Right atrium auricular region (tissue), 2 donors: Measurements from ENCODE around the gene METRN. TPM values are rescaled to one million over a fixed set of nuclear protein-coding genes. Genes with fewer than 3 reads are reported as not detected.

ENCODE experiments used
- DNase-seq: peaks from one replicate; pipeline ENCODE4 v3.0.0-alpha.2; 2019; ENCODE audit warnings: low spot score
- H3K27ac ChIP-seq, 2 donors: fragments of 200-600 bp; sonication (generic); 1 replicate in 1 of 2; 2 replicates in 1 of 2; pipeline ENCODE4 v1.5.1; 2016 to 2019
- H3K27me3 ChIP-seq, 2 donors: fragments of 200-600 bp; sonication (generic); one replicate each; pipeline versions ENCODE4 v1.5.1 to v1.6.0; 2017 to 2019
- H3K36me3 ChIP-seq: fragments of 200-600 bp; sonication (generic); one replicate; pipeline ENCODE4 v1.5.1; 2016
- H3K4me1 ChIP-seq, 2 donors: fragments of 200-600 bp; sonication (generic); one replicate each; pipeline versions ENCODE4 v1.5.1 to v1.6.0; 2017 to 2019
- H3K4me3 ChIP-seq, 2 donors: fragments of 200-600 bp; sonication (generic); 1 replicate in 1 of 2; 2 replicates in 1 of 2; pipeline ENCODE4 v1.5.1; 2017 to 2019; ENCODE audit warnings: mild to moderate bottlenecking in 1 of 2, moderate library complexity in 1 of 2
- H3K9me3 ChIP-seq, 2 donors: fragments of 200-600 bp; sonication (generic); one replicate each; pipeline ENCODE4 v1.5.1; 2019
- total RNA-seq, 2 donors: library from RNA; depleted of rRNA; stranded (reverse); fragments of >200 nt; gene quantifications; one replicate each; pipeline ENCODE4 v1.1.0, GENCODE V29; 2016
- TF ChIP-seq, protein P1 (sequence below), 2 donors: fragments of 200-600 bp; sonication (generic); IDR thresholded peaks; one replicate each; pipeline ENCODE4 v1.5.1; 2019; ENCODE audit warnings: antibody characterized with exemption in 2 of 2

METRN gene
- total RNA-seq, 2 donors from 2014 or later = 58.9 to 61.3 TPM

DNA sequence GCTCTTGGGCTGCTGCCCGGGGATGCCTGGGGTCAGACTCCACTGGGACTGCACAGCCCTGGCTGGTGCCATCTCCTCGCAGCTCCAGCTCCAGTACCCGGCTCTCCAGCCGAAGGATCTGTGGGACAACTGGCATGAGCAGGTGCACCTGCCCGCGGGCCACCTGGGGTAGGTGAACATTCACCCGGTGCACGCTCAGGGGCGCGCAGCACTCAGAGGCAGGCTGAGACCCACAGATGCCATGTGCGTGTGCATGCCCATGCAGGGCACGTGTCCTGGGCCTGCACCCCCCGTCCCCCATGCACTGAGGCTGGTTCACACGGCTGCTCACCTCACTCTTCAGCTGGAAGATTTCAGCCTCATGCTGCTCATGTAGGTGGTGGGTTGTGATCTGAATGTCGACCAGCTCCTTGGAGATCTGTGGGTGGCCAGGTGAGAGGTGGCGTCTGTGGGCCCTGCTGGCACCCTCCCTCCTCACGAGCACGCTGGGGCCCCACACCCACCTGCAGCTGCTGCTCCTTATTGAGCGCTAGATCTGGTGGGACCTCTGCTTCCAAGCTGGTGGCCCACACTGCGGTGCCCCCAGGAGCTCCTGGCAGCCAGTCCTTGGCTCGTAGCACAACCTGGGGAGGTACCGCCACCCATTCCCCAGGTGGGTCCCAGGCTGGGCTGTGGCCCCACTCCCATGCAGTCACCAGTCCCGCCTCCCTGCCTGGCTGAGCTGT, 10.7 kb downstream of the METRN start:
- Histone ChIP-seq H3K27me3 (no peaks in the 10 kb centered on the region), H3K27ac (no peak overlapping the region), H3K9me3 (no peaks in the 10 kb centered on the region), H3K4me1 (peaks cover 0 to 41% of the 10 kb centered on the region in 2 donors), H3K36me3 (no peaks in the 10 kb centered on the region), H3K4me3 (no peak overlapping the region)
- TF ChIP-seq, protein P1, sequence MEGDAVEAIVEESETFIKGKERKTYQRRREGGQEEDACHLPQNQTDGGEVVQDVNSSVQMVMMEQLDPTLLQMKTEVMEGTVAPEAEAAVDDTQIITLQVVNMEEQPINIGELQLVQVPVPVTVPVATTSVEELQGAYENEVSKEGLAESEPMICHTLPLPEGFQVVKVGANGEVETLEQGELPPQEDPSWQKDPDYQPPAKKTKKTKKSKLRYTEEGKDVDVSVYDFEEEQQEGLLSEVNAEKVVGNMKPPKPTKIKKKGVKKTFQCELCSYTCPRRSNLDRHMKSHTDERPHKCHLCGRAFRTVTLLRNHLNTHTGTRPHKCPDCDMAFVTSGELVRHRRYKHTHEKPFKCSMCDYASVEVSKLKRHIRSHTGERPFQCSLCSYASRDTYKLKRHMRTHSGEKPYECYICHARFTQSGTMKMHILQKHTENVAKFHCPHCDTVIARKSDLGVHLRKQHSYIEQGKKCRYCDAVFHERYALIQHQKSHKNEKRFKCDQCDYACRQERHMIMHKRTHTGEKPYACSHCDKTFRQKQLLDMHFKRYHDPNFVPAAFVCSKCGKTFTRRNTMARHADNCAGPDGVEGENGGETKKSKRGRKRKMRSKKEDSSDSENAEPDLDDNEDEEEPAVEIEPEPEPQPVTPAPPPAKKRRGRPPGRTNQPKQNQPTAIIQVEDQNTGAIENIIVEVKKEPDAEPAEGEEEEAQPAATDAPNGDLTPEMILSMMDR (IDR thresholded peaks at IDR 0.05) = no peak
- no peak for DNase-seq

DNA sequence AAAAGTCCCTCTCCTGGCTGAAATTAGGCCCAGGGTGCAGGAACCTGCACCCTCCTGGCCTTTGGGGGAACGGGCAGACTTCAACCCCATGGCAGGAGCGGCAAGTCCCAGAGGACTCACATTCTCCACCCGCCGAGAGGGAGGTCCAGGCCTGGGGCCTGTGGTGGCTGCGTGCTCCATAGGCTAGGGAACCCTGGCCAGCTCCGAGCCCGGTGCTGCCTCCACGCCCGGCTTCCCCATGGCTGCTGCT, 11.2 kb downstream of the METRN start:
- H3K36me3 ChIP-seq = no peaks in the 10 kb centered on the region
- no peak overlapping the region for H3K27ac ChIP-seq
- H3K4me3 ChIP-seq = no peak overlapping the region
- H3K4me1 ChIP-seq = peaks cover 0 to 39% of the 10 kb centered on the region in 2 donors
- TF ChIP-seq, protein P1 (IDR thresholded peaks at IDR 0.05) = no peak
- H3K27me3 ChIP-seq = no peaks in the 10 kb centered on the region
- no peaks in the 10 kb centered on the region for H3K9me3 ChIP-seq
- DNase-seq = no peak

DNA sequence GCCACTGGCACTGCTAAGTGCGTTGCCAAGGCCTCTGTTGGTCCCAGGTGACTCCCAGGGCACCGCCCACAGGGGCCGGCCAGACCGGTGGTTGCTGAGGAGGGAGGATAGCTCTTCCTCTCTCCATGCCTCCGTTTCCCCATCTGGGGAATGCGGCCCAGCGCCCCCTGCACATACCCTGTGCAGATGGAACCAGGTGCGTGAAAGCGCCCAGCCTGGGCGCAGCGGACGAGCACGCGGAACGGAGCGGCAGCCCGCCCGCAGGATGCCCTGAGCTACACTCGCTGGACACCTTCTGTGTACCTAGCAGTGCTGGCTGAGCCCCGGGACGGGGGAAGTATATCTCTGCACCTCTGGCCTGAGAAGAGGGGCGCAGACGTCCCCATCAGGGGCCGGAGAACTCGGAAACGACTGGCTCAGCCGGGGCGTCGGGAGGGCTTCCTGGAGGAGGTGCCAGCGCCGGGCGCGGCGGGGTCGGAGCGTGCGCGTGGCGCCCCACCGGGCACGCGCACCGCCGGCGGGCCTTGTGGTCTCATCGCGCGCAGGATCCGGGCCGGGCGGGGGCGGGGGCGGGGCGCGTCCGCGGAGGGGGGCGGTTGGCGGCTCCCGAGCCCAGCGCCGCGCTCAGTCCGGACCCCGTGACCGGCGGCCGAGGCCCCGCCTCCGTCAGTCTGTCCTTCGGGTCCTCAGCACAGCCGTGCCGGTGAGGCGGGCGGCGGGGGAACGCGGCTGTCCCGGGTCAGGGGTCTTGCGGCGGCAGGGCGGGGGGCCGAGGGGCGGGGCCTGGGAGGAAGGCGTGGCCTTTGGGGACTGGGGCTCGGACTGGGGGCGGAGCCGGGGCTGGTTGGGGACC, 11.7 kb downstream of the METRN start, which contains the start of the genes CCDC78 and HAGHL:
Gene CCDC78 (minus strand): TSS at position 6 of the 853 bp plus-strand sequence. CDS start 76 bp downstream, outside the sequence.
Gene HAGHL (plus strand): TSS at position 669 of the 853 bp plus-strand sequence. CDS start 404 bp downstream, outside the sequence.
- DNase-seq = no peak
- H3K4me3 ChIP-seq = peak within 1 kb of the TSS; percentile 54 to 61
- peaks cover 5% of the 10 kb centered on the region for H3K36me3 ChIP-seq
- H3K27me3 ChIP-seq = no peaks in the 10 kb centered on the region
- TF ChIP-seq, protein P1 (IDR thresholded peaks at IDR 0.05) = no peak
- peak within 1 kb of the TSS; percentile 13 to 44 for H3K27ac ChIP-seq
- H3K4me1 ChIP-seq = peaks cover 0 to 36% of the 10 kb centered on the region in 2 donors
- H3K9me3 ChIP-seq = no peaks in the 10 kb centered on the region

DNA sequence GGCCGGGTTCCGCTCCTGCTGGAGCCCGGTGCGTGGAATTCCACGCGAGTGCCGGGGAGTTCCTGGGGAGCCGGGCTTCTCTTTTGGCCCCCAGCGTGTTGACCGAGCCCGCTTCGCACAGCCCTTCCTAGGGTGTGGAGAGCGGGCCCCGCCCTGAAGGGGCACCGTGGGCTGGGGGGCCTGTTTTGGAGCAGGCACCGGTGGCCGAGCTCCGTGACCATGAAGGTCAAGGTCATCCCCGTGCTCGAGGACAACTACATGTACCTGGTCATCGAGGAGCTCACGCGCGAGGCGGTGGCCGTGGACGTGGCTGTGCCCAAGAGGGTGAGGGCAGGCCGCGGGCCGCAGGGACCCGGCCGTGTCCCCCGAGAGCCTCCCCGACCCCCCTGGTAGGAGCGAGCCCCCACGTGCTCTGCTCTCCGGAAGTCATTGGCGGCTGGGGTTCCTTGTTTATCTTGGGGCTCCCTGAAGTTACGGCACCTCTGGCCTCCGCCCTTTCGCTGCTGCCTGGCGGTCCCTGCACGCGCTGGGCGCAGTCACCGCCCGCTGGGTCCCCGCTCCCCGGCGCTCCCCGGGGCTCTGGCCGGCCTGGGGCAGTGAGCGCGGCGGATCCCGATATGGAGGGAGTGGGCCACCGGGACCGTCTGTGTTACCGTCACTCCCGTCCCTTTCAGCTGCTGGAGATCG, 12.5 kb downstream of the METRN start:
- peaks cover 12% of the 10 kb centered on the region for H3K36me3 ChIP-seq
- TF ChIP-seq, protein P1 (IDR thresholded peaks at IDR 0.05) = no peak
- no peak for DNase-seq
- no peaks in the 10 kb centered on the region for H3K9me3 ChIP-seq
- peak overlapping the region; percentile 54 to 61 for H3K4me3 ChIP-seq
- H3K27me3 ChIP-seq = no peaks in the 10 kb centered on the region
- peaks cover 0 to 29% of the 10 kb centered on the region in 2 donors for H3K4me1 ChIP-seq
- peak overlapping the region in 1 of 2 donors; percentile 44 for H3K27ac ChIP-seq

DNA sequence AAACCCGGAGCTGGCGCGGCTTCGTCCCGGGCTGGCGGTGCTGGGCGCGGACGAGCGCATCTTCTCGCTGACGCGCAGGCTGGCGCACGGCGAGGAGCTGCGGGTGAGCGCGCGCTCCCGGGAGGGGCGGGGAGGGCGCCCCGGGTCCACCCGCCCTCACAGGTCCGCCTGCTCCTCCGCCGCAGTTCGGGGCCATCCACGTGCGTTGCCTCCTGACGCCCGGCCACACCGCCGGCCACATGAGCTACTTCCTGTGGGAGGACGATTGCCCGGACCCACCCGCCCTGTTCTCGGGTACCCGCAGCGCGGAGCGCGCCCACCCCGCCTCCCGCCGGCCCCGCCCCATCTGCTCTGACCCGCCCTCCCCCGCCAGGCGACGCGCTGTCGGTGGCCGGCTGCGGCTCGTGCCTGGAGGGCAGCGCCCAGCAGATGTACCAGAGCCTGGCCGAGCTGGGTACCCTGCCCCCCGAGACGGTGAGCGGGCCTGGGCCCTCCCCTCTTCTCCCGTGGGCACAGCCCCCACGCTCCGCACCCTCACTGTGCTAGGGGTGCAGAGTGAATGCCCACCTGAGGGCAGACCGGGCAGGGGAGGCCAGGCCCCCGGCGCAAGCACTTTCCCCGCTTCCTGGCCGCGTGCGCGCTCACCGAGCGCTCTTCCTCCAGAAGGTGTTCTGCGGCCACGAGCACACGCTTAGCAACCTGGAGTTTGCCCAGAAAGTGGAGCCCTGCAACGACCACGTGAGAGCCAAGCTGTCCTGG, 13.4 kb downstream of the METRN start:
- Histone ChIP-seq H3K27me3 (no peaks in the 10 kb centered on the region), H3K36me3 (peaks cover 18% of the 10 kb centered on the region), H3K9me3 (no peaks in the 10 kb centered on the region), H3K4me3 (peak overlapping the region; percentile 54 to 61), H3K27ac (peak overlapping the region in 1 of 2 donors; percentile 44), H3K4me1 (peaks cover 0 to 29% of the 10 kb centered on the region in 2 donors)
- no peak for DNase-seq
- TF ChIP-seq, protein P1 (IDR thresholded peaks at IDR 0.05) = no peak
